HG03064 (cell line): ENCODE data around the gene CECR2.

Experiments
- ATAC-seq: cut with Tn5 transposase; IDR thresholded peaks from one replicate; pipeline ENCODE4 v1.9.1; 2021; ENCODE audit warnings: low read depth; ENCODE audit not compliant: unreplicated experiment

CECR2 gene

DNA sequence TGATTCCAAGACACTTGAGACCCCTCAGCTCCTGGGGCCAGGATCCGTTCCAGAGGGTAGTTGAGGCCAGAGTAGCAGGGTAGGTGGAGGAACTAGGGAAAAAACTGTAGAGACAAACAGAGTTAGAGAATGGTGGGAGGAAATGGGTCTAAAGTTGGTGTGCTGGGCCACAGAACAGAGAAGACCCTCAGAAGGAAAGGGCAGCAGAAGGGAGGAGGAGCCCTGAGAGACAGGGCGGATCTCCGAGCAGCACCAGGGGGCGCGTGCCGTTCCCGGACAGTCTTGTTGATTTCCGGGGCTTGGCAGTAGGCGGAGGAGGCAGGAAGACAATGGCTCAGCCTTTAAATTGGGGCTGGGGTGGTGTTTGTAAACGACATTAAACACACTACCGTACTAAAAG is 2.4 kb upstream of the CECR2 start:
- no peak for ATAC-seq

DNA sequence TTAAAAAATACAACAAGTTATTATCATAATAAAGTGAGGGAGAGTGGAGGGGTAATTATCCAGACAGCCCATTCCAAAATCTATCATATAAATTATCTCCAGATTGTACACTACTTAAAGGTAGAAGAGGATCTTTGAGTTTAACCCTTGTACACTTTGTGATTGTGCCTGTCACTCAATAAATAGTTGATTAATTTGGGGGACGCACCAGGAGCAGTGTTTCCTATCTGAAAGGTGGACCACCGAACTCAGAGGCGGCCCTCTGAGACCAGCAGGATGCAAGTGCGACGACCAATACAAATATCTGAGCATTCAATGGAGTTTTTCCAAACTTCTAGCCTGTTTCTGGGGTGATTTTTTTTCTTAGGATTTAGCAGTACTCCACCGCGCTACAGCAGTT is 1.1 kb upstream of the CECR2 start:
- ATAC-seq = no peak

DNA sequence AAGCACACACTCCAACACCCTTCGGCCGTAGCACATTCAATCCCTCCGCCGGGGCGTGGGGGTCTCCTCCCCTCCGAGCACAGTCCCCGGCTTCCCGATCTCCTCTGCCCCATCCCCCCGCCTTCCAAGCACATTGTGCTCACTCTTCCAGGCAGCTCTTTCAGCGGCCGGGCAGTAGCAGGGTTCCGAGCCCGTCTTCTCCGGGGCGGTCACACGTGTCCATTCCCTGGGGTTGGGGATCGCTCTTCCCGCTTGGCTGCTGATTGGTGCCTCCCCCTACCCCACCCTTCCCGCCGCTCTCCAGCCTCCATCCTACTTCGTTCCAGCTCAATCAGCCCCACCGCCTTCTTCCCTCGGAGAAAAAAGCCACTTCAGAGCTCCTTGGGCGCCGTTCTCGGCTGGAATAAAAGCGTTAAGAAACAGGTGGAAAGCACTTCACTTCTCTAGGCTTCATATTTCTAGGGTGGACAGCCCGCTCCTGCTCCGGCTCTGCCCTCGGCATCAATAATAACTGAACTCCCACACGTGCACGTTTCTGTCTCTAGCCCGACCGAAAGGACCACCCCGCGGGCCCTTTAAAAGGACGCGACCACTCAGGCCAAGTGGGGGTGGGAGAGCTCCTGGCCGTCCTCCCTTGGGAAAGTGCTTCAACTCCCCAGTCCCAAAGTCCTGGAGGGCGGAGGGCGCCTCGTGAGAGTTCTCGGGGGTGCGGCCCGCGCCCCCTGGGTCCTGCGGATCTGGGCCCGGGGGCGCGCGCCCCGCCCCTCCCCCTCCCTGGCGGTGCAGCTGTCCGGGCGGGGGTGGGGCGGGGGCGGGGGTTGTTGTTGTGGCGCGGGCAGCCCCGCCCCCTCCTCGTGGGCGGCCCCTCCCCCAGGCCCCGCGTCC is 464 bp upstream of the CECR2 start:
- ATAC-seq = no peak

- no peak for ATAC-seq
Measured at GRCh38 chr22:17370026-17370765, 936 bp downstream of the CECR2 start.

DNA sequence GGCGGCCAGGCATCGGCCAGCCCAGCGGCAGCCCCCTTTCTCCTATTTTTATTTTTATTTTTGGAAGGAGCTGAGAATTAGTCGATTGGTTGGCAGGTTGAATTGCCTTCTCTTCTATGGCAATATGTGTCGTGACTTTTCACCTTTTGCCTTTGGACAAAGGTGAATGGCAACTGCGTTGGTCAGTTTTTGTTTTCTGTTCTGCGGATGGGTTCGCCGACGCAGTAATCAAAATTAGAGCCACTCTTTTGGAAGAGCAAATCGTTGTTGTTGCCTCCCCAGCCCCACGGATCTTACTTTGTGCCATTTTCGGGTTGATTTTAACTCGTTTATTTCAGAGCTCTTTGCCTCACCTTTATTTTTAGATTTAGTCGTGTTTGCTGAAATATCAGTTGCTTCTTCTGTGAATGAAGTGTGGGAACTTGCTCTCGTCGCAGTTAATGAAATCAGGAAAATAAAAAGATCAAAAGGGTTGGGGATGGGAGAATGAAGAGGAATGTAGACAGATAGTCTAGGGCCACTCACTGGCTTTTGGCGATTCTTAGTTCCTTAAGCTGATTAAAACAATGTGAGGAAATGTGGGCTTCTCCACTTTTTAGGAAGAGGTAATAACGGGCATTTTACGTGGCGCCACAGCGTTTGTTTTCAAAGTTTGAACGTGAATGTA is 1.6 kb downstream of the CECR2 start:
- no peak for ATAC-seq

DNA sequence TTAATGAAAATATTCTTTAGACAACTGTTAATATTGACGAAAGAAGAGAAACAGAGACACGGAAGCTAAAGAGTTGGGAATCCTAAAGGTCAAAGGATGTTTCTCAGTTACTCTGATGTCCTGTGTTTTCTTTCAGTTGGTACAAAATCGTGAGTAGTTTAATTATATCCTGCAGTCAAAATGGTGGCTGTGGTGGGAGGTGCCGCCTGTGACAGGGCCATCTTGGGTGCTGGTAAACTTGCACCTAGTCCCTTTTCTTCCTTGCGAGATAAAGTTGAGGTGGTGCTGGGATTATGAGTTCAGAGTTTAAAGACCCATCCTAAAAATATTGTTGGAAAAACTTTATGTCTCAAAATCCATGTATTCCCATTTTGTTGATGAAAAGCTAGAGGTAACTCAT is 2.2 kb downstream of the CECR2 start:
- ATAC-seq = no peak

DNA sequence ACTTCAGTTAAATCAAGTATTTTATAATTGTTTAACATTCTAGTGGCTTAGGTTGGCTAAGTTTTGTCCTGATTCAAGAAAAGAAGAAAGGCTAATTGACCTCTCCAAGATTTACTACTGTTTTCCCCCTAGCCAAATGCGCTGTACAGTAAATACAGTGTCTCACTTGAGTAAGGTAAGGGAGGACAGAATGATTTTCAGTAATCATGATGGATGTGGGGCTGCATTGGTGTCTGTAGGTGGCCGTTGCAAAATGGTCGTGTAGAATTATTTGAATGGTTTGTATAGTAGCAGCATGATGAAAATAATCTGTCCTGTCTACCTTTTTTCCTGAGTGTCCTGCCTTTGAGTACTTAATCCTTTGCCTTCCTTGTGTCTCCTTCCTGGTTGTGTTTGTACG is 4.6 kb downstream of the CECR2 start:
- ATAC-seq = no peak

DNA sequence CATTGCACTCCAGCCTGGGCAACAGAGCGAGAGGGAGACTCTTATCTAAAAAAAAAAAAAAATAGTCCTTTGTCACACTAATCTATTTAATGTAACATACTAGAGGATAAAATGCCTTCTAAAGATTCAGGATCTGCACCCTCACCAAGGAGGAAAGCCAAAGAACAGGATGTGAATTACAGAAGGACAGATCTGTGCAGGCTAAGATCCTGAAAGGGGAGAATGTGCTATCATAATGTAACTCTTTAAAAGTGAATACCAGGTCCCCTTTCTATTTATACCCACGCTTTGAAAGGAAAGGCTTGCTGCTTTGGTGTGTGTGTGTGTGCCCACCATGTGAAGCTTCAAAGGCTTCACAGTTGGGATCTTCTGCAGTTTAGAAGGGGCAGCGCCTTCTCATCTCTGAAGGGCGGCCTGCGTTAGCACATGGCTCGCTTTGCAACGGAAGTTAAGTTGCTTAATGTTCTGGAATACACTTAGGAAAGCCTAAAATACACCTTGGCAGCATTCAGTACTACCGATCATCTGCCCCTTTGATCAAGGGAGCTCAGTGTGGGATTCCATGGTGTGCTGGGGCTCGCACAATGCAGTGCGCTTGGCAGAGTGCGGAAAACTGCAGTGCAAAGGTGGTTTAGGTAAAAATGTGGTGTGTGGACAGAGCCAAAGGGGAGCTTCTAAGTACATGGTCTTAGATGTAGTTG is 6.8 kb downstream of the CECR2 start:
- no peak for ATAC-seq

GRCh38 chr22:17376950-17377349 is 7.7 kb downstream of the CECR2 start:
- no peak for ATAC-seq

DNA sequence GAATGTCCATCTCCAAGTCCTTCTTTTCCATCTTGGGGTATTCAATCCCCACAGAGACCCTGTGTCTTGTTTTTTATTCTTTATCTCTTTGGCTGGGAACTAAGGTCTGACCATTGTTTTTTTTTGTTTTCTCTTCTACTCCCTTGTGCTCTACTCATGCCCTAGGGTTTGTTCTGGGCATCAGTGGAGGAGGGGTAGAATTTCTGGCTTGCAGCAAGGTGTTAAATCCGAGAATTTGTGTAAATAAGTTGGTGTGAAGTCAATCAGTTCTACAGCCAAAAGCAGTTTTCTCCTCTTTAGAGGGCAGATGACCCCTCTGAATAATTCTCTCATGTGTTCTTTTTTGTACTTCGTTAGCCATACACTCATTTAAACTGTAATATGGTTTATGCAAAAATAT is 10.7 kb downstream of the CECR2 start:
- no peak for ATAC-seq

DNA sequence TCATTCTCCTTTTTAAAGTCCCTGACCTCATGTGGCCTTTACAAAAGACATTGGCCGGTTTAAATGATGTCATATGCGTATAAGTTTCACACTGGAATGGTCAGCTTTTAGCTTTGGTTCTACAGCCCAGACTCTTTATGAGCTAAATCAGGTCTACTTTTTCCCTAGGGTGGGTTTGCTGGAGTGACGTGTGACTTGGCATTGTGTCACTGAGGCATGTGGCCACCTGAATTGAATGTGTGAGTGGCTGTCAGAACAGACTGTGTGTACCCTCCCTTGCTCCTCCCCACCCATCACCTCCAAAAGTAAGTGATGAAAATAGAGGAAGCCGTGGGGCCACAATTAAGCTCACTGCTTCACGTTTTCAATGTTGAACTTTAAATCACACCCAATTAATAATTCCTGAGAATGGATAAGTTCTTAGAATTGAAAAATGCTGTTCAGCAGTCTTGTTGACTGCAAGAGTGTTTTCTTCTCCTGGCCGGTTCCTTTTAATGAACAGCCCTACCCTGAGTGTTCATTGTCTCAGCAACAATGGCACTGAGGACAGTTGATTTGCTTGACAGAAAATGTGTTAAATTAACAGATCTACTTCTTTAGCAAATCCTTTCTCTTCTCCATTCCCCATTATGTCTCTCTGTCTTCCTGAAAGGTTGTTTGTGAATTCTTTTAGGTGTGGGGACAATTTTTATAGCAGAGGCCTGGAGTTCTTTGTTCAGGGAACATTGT is 11.3 kb downstream of the CECR2 start:
- no peak for ATAC-seq

GRCh38 chr22:17381192-17381913 is 12.1 kb downstream of the CECR2 start:
- no peak for ATAC-seq

DNA sequence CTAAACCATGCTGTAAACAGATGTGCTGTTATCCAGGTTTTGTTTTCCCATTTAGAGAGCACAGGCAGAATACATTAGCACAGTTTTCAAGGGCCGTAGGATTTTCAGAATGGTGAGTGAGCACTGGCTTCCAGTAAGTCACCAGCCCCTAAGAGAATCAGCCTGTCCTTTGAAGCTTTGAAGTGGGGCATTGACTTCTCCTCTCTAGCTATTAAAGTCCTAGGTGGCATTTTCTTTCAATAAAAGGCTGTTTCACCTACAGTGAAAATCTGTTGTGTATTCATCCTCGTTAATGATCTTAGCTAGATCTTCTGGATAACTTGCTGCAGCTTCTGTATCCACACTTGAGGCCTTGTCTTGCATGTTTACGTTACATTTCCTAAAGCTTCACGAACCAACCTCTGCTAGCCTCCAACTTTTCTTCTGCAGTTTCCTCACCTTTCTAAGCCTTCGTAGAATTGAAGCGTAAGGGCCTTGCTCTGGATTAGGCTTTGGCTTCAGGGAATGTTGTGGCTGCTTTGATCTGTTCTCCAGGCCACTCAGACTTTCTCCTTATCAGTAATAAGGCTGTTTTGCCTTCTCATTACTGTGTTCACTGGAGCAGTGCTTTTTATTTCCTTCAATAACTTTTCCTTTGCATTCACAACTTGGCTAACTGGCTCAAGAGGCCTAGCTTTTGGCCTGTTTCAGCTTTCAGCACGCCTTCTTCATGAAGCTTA is 15.5 kb downstream of the CECR2 start:
- ATAC-seq = no peak

- ATAC-seq = no peak
Measured at GRCh38 chr22:17387356-17387755, 18.1 kb downstream of the CECR2 start.

DNA sequence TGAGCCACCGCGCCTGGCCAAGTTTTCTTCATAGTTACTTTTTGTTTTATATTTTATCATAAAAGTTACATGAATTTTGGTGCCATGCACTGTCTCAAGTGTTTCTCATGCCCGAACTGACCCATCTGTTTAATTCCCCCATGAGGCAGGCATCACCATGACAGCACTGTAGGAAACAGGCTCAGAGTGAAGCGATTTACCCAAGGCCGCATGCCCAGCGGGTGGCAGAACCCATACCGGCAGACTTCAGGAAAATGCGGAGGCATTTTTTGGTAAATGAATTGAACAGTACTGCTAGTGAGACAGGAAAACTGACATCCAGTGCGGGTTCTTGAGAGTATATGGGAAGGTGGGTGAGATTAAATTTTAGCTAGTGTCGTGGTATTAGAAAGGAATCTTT is 19.0 kb downstream of the CECR2 start:
- ATAC-seq = no peak

- ATAC-seq = no peak
Measured at GRCh38 chr22:17390087-17390486, 20.8 kb downstream of the CECR2 start.

DNA sequence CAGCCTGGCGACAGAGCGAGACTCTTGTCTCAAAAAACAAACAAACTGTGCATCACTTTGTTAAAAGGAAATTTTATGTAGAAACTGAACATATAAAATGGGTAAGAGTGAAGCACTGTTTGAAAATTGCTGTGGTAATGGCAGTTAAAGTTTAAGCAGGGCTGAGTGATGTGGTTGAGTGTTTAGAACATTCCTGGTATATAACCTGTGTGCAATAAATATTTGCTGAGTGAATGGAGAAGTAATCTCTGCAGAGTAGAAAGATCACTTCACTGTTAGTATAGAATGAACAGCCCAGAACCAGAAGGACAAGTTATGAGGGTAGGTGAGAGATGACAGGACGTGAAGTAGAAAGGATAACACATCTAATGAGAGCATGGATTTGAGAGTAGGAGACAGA is 27.3 kb downstream of the CECR2 start:
- ATAC-seq = no peak

GRCh38 chr22:17397756-17398547 is 28.7 kb downstream of the CECR2 start:
- no peak for ATAC-seq
